LHCN-M2 (cell line): Measurements from ENCODE around the gene THAP7. TPM values are rescaled to one million over a fixed set of nuclear protein-coding genes. Genes with fewer than 3 reads are reported as not detected.

Source experiments
- DNase-seq: peaks from one replicate; pipeline ENCODE4 v3.0.0-alpha.2; 2012; ENCODE audit warnings: low read depth
- total RNA-seq: library from RNA; depleted of rRNA; stranded (reverse); fragments of >200 nt; gene quantifications from 2 replicates; pipeline ENCODE4 v1.2.3, GENCODE V29; 2014

Gene THAP7
- total RNA-seq, 1 experiment from 2014 or later = 73.7 TPM

DNA sequence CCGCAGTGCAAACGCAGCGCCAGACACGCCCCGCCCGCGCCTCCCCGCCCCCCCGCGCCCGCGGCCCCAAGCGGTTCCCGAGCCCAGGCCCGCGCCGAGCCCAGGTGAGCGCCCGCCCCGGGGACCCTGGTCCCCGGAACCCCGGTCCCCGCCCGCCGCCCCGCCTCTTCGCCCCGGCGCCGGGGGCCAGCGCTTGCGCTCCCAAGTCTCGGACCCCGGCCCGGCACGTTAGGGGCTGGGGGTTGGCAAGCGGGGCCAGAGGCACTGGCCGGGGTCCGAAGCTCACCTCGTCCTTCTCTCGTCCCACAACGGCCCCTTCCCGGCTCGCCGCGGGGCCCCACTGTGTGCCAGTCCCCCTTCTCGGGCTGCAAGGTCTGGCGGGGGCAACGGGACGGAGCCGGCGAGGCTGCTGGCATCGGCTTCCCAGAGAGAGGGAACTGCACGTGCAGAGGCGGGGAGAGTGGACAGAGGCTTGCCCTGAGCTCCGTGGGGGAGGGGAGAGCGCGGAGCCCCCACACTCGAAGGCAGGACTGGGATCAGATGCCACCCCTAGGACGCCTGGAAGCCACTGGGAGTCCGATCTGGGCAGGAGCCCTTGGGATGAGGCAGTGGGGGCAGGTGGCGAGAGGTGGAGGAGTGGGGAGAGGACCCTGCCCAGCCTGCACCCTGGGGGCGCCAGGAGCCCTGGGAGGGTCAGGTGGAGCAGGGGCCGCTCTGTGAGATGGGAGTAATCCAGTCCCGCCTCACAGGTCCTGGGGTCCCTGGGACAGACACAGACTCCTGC, 36.6 kb downstream of the THAP7 start:
- DNase-seq = no peak

DNA sequence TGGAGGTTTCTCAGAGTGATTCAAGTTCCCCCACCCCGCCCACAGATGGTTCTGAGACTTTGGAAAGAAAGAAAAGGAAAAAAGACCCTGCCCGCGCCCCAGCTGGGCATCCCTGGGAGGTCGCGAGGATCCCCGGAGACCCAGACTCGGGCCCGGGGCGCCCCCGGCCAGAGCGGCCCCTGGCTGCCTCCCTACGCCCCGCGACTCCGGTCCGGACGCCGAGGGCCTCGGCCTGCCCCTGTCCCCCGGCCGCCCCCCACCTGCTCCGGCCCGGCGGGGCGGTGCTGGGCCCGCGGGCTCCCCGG, 37.2 kb downstream of the THAP7 start:
- no peak for DNase-seq

DNA sequence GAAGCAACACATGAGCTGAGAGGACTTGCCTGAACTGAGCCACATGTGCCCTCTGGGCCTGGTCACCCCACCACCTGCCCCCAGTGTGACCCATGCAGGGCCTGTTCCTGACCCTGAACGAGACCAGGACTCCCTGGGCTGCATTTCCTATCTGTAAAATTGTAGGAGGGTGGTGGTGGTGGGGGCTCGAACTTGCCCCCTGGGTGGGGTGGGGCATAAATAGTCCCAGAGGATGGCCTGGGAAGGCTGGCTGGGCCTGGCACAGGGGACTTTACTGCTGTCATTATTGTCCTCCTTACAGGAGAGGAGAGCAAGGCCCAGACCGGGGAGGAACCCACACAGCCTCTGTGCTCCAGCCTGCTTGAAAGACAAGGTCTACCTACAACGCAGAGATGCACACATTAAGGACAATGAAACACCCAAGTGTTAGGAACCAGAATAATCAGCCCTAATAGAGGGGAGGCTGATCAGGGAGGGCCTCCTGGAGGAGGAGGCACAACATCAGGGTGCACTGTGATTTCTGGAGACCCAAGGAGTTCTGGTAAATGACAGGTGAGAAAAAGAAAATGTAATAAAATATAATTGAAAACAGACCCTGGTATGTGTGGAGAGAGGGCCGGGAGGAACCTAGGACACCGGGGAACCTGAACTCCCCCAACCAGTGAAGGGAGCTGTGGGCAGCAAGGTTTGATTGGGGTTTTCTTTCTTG, 37.7 kb downstream of the THAP7 start:
- no peak for DNase-seq

DNA sequence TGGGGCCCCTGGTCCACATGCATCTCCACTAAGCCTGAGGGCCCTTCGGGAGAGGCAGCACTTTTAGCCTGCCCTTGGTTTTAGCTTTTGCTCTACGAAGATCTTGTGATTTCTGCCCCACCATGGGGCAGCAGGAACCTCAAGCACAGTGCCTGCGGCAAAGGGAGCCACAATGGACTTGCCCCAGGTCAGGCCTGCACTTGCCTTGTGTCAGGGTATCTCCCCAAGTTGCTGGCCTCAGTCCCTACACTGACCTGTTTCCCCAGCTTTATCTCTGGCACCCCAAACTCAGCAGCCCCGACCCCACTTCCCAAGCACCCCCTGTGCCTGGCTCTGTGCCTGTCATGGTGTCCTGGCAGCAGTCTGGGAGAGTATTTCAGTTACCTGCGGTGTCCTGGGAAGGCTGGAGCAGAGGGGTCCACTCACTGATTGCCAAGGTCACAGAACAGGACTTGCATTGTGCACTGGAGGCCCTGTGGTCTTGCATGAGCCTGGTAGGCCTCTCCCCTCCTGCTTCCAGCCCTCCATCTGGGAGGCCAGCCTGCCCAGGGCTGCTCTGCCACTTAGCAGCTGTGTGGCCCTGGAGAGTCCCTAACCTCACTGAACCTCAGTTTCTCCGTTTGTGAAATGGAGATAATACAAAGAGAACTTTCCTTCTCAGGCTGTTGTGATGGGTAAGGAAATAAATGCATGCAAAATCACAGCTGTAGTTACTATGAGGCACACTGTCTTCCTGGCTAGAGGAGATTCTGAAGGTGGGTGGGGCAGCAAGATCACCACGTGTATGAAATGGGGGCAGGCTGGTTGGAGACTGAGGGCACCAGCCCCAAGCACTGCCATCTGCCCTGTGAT, 38.5 kb downstream of the THAP7 start:
- DNase-seq = no peak

DNA sequence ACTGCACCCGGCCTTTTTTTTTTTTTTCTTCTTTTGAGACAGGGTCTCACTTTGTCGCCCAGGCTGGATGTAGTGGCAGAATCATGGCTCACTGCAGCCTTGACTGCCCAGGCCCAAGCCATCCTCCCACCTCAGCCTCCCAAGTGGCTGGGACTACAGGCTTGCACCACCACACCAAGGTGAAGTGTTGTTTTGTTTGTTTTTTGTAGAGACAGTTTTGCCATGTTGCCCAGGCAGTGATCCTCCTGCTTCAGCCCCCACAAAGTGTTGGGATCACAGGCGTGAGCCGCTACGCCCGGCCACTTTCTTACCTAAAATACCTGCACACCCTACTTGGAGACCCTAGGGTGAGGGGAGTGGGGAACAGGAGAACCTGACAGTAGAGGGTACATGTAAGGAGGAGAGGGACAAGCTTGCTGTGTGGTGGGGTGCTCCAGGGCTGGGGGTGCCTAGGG, 39.4 kb downstream of the THAP7 start:
- no peak for DNase-seq

DNA sequence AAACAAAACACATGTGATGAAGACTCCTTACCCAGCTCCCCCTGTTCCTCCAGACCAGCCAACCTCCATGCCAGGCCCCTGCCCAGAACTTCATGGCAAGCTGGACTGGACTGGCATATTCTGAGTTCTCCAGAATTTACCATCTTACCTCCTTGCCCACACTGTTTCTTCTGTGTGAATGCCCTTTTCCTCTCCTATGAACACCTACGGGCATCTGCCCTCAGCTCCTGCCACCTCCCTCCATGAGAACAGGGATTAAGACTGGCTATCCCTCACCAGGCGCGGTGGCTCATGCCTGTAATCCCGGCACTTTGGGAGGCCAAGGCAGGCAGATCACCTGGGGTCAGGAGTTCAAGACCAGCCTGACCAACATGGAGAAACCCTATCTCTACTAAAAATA, 41.3 kb downstream of the THAP7 start:
- no peak for DNase-seq

DNA sequence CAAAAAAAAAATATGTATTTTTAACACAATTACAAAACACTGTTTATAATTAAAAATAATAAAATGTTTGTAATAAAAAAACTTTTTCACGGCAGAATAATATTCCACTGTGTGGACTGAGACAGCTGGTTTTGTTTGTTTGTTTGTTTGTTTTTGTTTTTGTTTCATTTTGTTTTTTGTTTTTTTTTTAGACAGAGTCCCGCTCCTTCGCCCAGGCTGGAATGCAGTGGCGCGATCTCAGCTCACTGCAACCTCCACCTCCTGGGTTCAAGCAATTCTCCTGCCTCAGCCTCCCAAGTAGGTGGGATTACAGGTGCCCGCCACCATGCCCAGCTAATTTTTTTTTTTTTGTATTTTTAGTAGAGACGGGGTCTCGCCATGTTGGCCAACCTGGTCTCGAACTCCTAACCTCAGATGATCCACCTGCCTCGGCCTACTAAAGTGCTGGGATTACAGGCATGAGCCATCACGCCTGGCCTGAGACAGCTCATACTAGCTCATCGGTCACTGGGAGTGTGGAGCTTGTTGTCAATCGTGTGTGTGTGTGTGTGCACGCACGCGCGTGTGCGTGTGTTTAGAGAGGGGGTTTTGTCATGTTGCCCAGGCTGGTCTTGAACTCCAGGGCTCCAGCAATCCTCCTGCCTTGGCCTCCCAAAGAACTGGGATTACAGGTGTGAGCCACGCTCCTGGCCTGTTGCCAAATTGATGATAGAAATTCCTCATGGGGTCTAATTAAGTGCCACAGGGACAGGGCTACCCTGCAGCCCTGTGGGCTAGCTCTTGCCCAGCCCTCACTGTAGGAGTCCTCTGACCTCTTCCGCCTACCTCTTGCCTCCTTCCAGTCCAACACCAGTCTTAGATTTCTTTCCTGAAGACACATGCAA, 42.1 kb downstream of the THAP7 start:
- DNase-seq = no peak

DNA sequence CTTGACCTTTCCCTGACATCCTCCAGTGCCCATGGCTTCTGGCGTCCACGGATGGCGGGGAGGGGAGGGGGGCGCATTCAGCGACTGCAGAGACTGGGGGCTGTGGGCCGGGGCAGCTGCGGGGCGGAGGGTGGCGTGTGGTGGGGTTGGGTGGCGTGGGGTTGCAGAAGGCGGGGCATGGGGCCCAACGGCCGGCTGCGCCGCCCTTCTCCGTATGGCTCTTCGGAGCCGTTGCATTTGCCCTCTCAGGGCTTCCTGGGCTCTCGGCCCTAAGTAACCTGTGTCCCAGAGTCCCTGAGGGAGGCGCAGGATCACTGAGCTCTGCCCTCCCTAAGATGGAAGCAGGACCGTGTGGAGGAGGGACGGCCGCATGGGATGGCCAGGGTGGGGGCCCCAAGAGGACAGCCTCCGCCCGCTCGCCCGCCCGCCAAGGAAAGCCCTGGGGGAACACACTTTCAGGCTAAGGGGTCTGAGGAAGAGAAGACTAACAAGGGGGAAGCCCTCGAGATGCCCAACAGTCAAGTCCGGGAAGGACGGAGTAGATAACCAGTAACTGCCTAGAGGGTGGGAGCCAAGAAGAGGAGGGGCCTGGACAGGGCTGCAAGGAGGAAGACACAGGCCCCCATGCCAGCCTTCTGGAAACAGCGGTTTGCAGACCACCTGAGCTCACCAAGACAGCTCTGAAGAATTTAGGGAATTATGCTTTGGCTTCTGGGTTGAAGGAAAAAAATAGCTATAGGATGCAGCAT, 44.1 kb downstream of the THAP7 start:
- DNase-seq = no peak

DNA sequence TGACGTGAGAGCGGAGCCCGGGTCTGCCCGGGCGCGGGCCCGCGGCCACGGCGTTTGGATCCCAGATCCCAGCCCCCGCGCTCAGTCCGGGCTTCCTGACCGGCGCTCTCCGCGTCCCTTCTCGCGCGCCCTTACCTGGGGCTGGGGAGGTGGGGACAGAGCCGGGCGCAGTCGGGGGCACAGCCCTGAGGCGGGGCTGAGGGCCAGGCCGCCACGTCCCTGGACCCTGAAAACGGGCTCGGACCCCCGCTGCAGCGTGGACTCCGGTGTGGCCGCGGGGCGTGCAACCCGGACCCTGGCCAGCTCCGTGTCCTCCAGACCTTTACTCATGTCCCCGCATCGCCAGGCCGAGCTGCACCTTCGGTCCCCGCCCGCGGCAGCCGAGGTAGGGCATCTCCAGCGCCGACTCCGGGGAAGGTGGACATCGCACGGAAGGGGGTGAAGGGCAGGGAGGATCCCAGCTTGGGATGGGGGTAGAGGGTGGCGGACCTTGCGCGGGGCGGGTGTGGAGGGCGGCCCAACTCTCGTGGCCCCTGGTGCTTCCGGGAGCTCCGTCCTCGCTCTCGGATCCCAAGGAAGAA, 44.7 kb downstream of the THAP7 start:
- DNase-seq = no peak

DNA sequence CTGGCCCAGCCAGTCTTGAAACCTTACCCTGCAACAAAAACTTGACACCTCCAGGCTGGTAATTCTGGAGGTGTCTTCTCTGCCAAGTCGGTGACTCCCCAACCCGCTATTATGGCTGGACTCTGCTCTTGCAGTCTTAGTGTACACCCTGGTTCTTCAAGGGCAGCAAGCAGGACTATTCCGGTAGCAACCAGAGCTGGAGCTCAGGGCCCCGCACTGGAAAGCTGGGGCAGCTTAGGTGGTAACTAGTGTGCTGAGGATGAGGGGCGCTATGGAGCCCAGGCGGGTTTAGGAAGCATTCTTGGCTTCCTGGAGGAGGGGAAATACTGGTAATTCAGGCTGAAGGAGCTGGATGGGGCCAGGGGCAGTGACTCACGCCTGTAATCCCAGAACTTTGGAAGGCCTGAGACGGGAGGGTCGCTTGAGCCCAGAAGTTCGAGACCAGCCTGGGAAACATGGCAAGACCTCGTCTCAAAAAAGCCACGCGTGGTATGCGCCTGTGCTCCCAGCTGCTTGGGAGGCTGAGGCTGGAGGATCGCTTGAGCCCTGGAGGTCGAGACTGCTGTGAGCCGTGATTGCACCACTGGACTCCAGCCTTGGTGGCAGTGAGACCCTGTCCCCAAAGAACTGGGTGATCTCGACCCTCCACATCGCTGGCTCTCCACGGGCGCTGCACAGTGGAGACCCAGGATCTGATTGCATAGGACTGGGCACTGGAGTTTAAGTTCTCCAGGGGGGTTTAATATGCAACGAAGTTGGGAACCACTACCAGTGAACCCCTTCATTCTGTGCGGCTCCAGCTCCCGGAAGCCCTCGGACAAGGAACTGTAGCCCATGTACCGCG, 45.4 kb downstream of the THAP7 start:
- DNase-seq = peak; percentile 40

DNA sequence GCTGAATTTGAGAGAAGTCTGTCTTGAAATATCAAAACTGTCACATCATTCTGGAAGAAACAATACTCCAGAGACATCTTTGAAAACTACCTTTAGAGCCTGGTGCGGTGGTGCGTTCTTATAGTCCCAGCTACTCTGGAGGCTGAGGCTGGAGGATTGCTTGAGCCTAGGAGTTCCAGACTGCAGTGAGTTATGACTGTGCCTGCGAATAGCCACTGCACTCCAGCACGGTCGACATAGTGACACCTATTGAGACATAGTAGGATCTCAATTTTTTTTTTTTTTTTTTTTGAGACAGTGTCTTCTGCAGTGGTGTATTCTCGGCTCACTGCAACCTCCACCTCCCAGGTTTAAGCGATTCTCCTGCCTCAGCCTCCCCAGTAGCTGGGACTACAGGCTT, 46.4 kb downstream of the THAP7 start:
- DNase-seq = no peak

DNA sequence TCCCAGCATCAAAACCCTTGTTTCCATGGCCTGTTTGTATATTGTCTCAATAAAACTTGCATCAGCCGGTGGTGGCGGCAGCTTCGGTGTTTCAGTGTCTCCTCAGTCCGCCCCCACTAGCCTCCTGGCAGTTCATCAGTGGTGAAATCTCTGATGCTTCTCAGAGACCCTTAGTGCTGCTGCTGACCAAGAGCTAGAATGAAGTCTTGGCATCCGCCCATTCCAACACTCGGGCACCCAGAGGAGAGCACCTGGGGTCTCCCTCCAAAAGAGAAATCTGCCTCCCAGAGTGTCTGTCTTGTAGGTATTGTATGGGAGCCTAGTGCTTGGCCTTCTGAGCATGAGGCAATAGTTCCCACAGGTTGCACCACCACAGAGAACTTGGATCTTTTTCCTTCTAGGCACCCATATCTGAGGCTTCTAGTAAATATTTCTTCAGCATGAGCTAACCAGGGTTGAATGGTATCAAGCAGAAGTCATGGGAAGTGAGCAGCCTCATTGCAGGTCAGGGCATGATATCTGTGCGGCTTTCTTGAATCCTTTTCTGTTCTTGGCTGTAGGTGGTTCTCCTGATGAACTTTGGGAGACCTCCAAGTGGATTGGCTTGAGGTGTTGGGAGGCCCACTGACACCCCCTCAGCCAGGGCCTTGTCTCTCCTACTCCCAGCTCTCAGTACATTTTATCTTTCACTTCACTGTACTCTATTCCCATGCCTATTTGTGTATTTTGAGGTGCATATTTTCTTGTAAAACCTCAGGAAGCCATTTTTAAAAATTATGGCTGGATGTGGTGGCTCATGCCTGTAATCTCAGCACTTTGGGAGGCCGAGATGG, 48.0 kb downstream of the THAP7 start:
- DNase-seq = no peak

DNA sequence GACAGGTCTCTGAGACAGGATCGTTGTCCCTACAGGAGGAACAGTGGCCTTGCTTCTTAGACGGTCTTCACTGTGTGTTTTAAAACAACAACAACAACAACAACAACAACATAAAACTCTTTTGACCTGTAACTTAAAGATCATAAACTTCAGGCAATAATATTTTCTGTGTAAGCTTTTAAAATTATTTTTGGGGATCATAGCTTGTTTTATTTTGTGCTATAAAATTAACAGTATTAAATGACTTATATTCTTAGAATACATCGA, 48.6 kb downstream of the THAP7 start:
- DNase-seq = no peak

DNA sequence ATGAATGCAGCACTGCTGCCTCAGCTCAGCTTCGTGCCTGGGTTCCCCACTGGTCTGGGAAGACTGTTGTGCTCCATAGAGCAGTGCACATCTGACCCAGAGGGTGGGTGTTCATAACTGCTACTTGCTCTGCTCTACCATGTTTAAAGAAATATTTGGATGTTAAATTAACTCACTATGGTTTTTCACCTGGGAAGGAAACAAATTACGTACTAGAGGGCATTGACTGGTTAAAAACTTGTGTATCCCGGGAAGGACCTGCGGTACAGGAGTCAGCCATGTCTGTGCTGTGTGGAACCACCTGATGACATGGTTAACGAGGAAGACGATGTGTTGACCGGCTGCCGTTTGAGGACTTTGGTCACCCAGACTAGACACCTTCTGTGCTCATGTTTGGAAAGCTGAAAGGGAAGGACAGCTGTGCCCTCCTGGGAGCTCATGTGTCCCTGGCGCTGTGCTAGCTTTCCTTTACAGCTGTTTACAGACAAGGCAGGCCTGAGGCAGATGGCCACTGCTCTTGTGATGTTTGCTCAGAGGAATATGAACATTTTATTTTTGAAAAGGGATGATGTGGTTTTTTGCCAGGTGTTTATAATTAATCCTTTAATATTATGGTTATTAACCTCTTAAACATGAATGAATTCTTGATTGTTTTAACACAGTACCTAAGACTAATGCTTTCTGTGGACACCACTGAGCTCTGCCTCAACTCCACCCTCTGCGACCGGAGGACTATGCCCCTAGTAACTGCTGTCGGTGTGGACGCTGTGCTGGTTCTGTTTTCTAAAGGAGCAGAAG, 49.2 kb downstream of the THAP7 start:
- DNase-seq = no peak

DNA sequence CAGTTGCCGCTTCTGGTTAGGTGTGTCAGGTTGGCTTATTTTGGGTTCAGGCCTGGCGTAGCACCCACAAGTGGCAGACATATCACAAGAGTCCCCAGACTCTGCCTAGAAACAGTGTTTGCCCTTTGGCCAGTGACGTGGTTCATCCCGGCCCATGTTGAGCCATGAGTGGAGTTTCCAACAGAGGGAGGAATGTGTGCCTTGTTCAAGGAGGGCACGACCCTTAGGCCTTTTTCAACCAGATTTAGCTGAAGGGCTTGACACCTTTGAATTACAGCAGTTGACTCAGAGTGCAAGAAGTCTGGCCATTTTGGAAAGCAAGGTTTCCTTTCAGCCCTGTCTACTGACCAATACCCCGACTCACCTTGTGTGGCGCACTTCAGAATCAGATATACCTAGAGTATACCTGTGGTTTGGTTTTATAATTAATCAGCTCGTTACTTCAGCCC, 50.0 kb downstream of the THAP7 start:
- DNase-seq = no peak

DNA sequence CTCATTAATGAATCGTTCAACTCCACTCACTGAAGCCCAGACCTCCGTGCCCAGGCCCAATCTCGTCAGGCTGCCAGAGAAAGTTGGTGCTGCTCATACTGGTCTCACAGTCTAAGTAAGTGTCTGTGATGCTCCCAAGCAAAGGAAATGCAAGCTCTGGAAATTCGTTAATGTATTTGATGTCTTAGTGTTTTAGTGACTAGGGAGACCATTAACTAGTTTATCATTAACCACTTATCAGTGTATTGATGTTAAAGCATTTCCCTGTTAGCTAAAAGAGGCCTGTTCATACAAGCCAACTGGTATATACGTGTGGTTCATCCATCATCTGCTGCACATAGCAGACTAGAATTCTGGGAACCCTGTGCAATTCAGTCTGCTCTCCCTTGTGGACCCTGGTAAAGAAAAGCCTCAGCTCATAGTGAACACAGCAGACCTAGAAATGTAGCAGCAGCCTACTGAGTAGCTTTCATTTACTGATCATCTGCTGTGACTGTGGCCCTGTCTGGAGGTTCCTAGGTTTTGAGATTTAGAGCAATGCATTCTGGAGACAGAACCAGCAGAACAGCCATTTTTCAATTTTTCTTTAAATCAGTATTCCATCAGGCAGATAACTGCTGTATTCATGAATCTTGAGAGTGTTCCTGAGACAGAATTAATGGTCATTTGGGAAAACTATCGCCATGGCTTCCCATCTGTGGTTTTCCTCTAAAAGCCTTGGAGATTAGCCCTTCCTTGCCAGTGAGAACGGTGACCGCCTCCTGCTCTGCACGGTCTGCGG, 50.6 kb downstream of the THAP7 start:
- no peak for DNase-seq

DNA sequence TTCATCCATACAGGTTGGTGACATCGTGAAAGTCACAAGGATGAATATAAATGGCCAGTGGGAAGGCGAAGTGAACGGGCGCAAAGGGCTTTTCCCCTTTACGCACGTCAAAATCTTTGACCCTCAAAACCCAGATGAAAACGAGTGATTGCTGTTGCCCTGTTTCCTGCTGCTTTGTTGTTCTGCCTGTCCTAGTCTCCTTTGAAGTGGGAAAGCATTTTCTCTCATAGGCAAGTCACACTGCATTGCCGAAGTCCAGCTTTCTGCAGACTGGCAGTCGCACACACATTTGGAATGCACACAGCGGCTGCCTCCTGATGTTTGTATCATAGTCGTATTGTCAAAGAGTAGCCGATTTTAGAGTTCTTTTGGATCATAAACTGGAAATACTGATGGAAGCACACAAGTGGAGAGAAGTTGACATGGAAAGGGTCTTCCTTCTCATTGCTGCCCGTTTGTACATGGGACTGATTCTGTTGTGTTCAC, 52.2 kb downstream of the THAP7 start:
- DNase-seq = no peak
